HAP-1 (cell line): ENCODE data around the gene KIR2DL4.
"Not testable (repeated sequence)": the region's sequence is repeated elsewhere in the genome, so short reads cannot be mapped to it uniquely, and the experiment has no call there.

Experiments used
- DNase-seq, 2 experiments: peaks; one replicate each; pipeline ENCODE4 v3.0.0-alpha.2; 2016 to 2020; ENCODE audit warnings: low spot score in 2 of 2
- H3K27me3 ChIP-seq: fragments of 250-450 bp; sonication (Bioruptor Pico); 2 replicates; pipeline ENCODE4 v1.5.1; 2020; ENCODE audit warnings: low read depth, mild to moderate bottlenecking, moderate library complexity
- H3K36me3 ChIP-seq: fragments of 250-450 bp; sonication (Bioruptor Pico); replicated peaks from 2 replicates; pipeline ENCODE4 v1.5.1; 2020; ENCODE audit warnings: mild to moderate bottlenecking
- H3K4me1 ChIP-seq: fragments of 250-450 bp; sonication (Bioruptor Pico); 2 replicates; pipeline ENCODE4 v1.5.1; 2020; ENCODE audit warnings: mild to moderate bottlenecking
- H3K4me3 ChIP-seq: fragments of 250-450 bp; sonication (Bioruptor Pico); 2 replicates; pipeline ENCODE4 v1.5.1; 2020; ENCODE audit warnings: mild to moderate bottlenecking, moderate library complexity
- H3K9me3 ChIP-seq: fragments of 250-450 bp; sonication (Bioruptor Pico); 2 replicates; pipeline ENCODE4 v1.5.1; 2020; ENCODE audit warnings: mild to moderate bottlenecking, moderate library complexity
- in situ Hi-C: fragments of 300-500 bp; cut with MboI; formaldehyde crosslinking; loops from 3 replicates; pipeline ENCODE4 v1.14.3; 2020; ENCODE audit warnings: low sequenced_read_pairs, inconsistent platforms, mixed read lengths

The KIR2DL4 gene

DNA sequence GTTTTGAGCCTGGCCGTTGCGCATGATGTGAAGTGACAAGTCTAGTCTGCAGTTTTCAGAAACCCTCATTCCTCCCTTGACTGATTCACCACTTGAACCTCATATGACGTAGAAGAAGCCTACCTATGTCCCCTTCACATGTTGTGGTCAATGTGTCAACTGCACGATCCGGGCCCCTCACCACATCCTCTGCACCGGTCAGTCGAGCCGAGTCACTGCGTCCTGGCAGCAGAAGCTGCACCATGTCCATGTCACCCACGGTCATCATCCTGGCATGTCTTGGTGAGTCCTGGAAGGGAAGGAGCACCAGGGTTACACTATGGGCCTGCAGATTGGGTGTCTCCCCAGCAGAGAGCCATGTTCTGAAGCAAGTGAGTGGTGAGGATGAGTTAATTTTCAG, at the start of gene KIR2DL4:
Gene KIR2DL4 (plus strand): TSS at position 201 of the 400 bp plus-strand sequence. CDS start 42 bp downstream, at position 243.
- DNase-seq: no peak
- Histone ChIP-seq H3K9me3 (no peaks in the 10 kb centered on the region), H3K4me1 (no peaks in the 10 kb centered on the region), H3K36me3 (no peaks in the 10 kb centered on the region), H3K27me3 (no peaks in the 10 kb centered on the region), H3K4me3 (no peak within 1 kb of the TSS)
- in situ Hi-C loops: no loop called here

DNA sequence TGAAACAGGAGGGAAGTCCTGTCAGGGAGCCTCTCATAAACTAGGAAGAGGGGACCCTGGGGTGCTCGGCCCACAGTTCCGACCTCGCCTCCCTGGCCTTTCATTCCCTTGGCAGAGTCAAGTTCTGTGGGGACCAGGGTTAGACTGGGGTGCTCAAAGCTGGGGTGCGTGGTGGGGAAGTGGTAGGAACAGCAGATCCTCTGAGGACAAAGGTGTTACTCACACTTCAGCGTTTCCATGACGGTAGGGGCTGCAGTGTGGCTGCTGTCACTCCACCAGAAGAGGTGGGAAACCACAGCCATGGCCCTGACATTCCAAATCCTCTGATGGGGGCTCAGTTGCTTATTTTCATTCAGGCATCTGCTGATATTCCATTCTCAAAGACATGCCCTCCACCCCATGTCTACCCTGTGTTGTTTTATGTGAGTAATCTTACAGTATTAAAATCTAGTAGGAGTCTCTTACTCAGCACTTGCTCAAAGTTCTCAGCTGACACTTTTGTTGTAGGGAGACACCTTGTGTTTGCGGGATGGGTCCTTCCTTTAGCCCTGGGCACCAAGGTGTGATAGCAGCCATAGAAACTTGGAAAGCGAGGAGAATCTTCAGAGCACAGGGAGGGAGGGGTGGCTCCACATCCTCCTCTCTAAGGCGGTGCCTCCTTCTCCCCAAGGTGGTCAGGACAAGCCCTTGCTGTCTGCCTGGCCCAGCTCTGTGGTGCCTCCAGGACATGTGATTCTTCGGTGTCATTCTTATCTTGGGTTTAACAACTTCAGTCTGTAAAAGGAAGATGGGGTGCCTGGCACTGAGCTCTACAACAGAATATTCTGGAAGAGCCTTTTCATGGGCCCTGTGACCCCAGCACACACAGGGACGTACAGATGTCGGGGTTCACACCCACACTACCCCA, 47.0 kb upstream of the KIR2DL4 start:
- H3K27me3 ChIP-seq, DNase-seq, H3K4me1 ChIP-seq, H3K9me3 ChIP-seq, in situ Hi-C loops, H3K4me3 ChIP-seq, H3K36me3 ChIP-seq: not testable (repeated sequence)

GRCh38 chr19:54758577-54758976, 44.8 kb upstream of the KIR2DL4 start:
- H3K4me3 ChIP-seq, DNase-seq, in situ Hi-C loops, H3K27me3 ChIP-seq, H3K9me3 ChIP-seq, H3K36me3 ChIP-seq, H3K4me1 ChIP-seq: not testable (repeated sequence)

GRCh38 chr19:54764219-54764618, 39.2 kb upstream of the KIR2DL4 start:
- H3K36me3 ChIP-seq, H3K4me3 ChIP-seq, H3K4me1 ChIP-seq, H3K9me3 ChIP-seq, DNase-seq, H3K27me3 ChIP-seq, in situ Hi-C loops: not testable (repeated sequence)

DNA sequence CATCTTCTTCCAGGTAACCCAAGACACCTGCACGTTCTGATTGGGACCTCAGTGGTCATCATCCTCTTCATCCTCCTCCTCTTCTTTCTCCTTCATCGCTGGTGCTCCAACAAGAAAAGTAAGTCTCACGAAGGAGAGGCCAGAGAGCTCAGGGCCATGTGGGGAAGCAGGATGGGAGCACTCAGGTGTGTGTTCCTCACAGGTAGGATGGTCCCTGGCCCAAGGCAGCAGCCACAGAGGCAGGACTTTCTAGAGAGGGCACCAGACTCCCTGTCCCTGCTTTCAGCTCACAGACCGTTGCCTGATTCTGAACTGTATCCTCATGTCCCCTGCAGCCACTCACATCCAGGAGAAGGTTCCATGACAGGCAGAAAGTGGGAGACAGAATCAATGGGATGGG, 36.9 kb upstream of the KIR2DL4 start:
- H3K4me3 ChIP-seq, H3K27me3 ChIP-seq, H3K4me1 ChIP-seq, DNase-seq, in situ Hi-C loops, H3K9me3 ChIP-seq, H3K36me3 ChIP-seq: not testable (repeated sequence)

GRCh38 chr19:54769646-54770045, 33.8 kb upstream of the KIR2DL4 start, which contains the start of gene KIR2DL1:
Gene KIR2DL1 (plus strand): TSS chr19:54769793. CDS start chr19:54769851, 58 bp downstream.
- H3K4me3 ChIP-seq, H3K4me1 ChIP-seq, in situ Hi-C loops, H3K9me3 ChIP-seq, DNase-seq, H3K36me3 ChIP-seq, H3K27me3 ChIP-seq: not testable (repeated sequence)

GRCh38 chr19:54770511-54770910, 32.9 kb upstream of the KIR2DL4 start:
- H3K9me3 ChIP-seq, H3K4me3 ChIP-seq, DNase-seq, H3K27me3 ChIP-seq, H3K36me3 ChIP-seq, H3K4me1 ChIP-seq, in situ Hi-C loops: not testable (repeated sequence)

- in situ Hi-C loops: not testable (repeated sequence)
Measured at GRCh38 chr19:54771018-54771960, 32.1 kb upstream of the KIR2DL4 start.

GRCh38 chr19:54772666-54773065, 30.7 kb upstream of the KIR2DL4 start:
- H3K27me3 ChIP-seq, H3K4me1 ChIP-seq, in situ Hi-C loops, H3K4me3 ChIP-seq, DNase-seq, H3K9me3 ChIP-seq, H3K36me3 ChIP-seq: not testable (repeated sequence)

More at GRCh38 chr19:54771018-54771960, 32.1 kb upstream of the KIR2DL4 start:
- H3K27me3 ChIP-seq, H3K4me1 ChIP-seq, DNase-seq, H3K9me3 ChIP-seq, H3K4me3 ChIP-seq, H3K36me3 ChIP-seq: not testable (repeated sequence)

DNA sequence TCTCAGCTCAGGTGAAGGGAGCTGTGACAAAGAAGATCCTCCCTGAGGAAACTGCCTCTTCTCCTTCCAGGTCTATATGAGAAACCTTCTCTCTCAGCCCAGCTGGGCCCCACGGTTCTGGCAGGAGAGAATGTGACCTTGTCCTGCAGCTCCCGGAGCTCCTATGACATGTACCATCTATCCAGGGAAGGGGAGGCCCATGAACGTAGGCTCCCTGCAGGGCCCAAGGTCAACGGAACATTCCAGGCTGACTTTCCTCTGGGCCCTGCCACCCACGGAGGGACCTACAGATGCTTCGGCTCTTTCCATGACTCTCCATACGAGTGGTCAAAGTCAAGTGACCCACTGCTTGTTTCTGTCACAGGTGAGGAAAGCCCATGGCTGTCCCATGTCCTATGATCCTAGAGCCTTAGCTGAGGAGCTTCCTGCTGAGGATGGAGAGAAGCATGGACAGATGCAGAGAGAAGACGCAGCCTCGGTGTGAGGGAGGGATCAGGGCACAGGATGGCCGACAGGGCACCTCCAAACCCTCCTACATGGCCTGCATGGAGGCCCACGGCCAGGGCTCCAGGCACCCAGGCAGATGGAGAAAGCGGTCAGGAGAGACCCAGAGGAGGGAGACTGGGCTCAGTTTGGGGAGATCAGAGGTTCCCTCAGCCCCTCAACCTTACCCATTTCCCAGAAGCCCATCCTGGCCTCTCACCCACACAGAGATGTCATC, 28.2 kb upstream of the KIR2DL4 start:
- H3K36me3 ChIP-seq, H3K9me3 ChIP-seq, H3K27me3 ChIP-seq, H3K4me1 ChIP-seq, in situ Hi-C loops, DNase-seq, H3K4me3 ChIP-seq: not testable (repeated sequence)

DNA sequence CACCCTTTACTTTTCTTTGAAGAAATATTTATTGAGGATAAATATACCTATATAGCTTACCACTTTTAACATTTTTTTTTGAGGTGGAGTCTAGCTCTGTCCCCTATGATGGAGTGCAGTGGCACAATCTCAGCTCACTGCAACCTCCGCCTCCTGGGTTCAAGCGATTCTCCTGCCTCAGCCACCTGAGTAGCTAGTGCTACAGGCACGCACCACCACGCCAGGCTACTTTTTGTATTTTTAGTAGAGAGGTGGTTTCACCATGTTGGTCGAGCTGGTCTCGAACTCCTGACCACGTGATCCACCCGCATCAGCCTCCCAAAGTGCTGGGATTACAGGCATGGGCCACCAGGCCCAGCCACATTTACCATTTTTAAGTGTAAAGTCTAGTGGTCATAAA, 27.6 kb upstream of the KIR2DL4 start:
- not testable (repeated sequence) for H3K9me3 ChIP-seq

GRCh38 chr19:54777851-54778250, 25.6 kb upstream of the KIR2DL4 start:
- H3K36me3 ChIP-seq, H3K9me3 ChIP-seq, H3K4me1 ChIP-seq, DNase-seq, H3K4me3 ChIP-seq, H3K27me3 ChIP-seq, in situ Hi-C loops: not testable (repeated sequence)

More for the DNA sequence above, 27.6 kb upstream of the KIR2DL4 start:
- DNase-seq, H3K27me3 ChIP-seq, in situ Hi-C loops, H3K36me3 ChIP-seq, H3K4me1 ChIP-seq, H3K4me3 ChIP-seq: not testable (repeated sequence)

DNA sequence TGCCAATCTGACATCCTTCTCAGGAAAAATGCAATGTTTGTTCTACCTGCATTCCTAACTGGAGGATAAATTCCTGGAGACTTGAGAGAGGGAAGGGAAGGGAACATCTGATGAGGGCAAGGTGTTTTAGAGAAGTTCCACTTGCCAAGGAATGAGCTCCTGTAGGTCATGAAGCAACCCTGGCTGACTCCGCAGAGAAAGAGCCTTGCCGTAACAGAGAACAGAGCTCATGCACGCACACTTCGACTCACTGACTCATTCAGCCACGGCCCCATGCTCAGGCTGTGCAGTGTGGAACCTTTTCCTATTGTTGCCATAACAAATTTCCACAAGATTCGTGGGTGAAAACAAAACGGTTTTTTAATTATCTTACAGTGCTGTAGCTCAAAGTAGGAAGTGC, 24.5 kb upstream of the KIR2DL4 start:
- H3K4me3 ChIP-seq, H3K36me3 ChIP-seq, H3K27me3 ChIP-seq, DNase-seq, H3K4me1 ChIP-seq, in situ Hi-C loops, H3K9me3 ChIP-seq: not testable (repeated sequence)
